Esophagus muscularis mucosa (tissue), 4 donors: ENCODE data around the gene HNRNPA1L2. TPM values are rescaled to one million over a fixed set of nuclear protein-coding genes. Genes with fewer than 3 reads are reported as not detected.

Experiments used
- DNase-seq: peaks from one replicate; pipeline ENCODE4 v3.0.0-alpha.2; 2017; ENCODE audit errors: extremely low spot score
- H3K27ac ChIP-seq, 4 donors: fragments of 200-600 bp; sonication (generic); replicated peaks in 1 of 4; 1 replicate in 3 of 4; 2 replicates in 1 of 4; pipeline ENCODE4 v1.5.1; 2016 to 2019; ENCODE audit warnings: mild to moderate bottlenecking in 1 of 4
- H3K27me3 ChIP-seq, 4 donors: fragments of 200-600 bp; sonication (generic); one replicate each; pipeline versions ENCODE4 v1.5.1 to v1.6.0; 2016 to 2019
- H3K36me3 ChIP-seq, 4 donors: fragments of 200-600 bp; sonication (generic); one replicate each; pipeline ENCODE4 v1.5.1; 2016 to 2019
- H3K4me1 ChIP-seq, 4 donors: fragments of 200-600 bp; sonication (generic); one replicate each; pipeline ENCODE4 v1.5.1; 2016 to 2019
- H3K4me3 ChIP-seq, 4 donors: fragments of 200-600 bp; sonication (generic); 1 replicate in 2 of 4; 2 replicates in 2 of 4; pipeline ENCODE4 v1.5.1; 2016 to 2019; ENCODE audit warnings: mild to moderate bottlenecking in 4 of 4, moderate library complexity in 1 of 4
- H3K9me3 ChIP-seq, 4 donors: fragments of 200-600 bp; sonication (generic); 1 replicate in 3 of 4; 2 replicates in 1 of 4; pipeline ENCODE4 v1.5.1; 2016 to 2019
- CTCF ChIP-seq, 3 experiments: fragments of 200-600 bp in 2 of 3; fragments of 450-650 bp in 1 of 3; sonication (generic) in 2 of 3; IDR thresholded peaks; one replicate each; pipeline ENCODE4 v1.5.1; 2017 to 2019; ENCODE audit warnings: antibody characterized with exemption in 3 of 3, mild to moderate bottlenecking in 2 of 3, moderate library complexity in 1 of 3
- EP300 ChIP-seq: sonication (generic); formaldehyde crosslinking; IDR thresholded peaks from one replicate; pipeline ENCODE4 v1.6.1; 2017; ENCODE audit warnings: antibody characterized with exemption
- POLR2A ChIP-seq: fragments of 450-650 bp; IDR thresholded peaks from one replicate; pipeline ENCODE4 v1.6.1; 2017; ENCODE audit warnings: antibody characterized with exemption, moderate library complexity, mild to moderate bottlenecking, low read depth
- POLR2AphosphoS5 ChIP-seq, 2 donors: sonication (generic); formaldehyde crosslinking; IDR thresholded peaks; one replicate each; pipeline ENCODE4 v1.6.1; 2017; ENCODE audit warnings: antibody characterized with exemption in 2 of 2
- WGBS: methylation state at CpG from one replicate; pipeline ENCODE4 v1.1.5; 2018; 5-methylcytosine and 5-hydroxymethylcytosine counted together
- intact Hi-C: fragments of 100-400 bp; cut with DNase I; formaldehyde crosslinking; loops from one replicate; pipeline ENCODE4 v1.15.1; 2023
- total RNA-seq, 4 donors: library from RNA; depleted of rRNA; stranded (reverse); fragments of >200 nt; gene quantifications; one replicate each; pipeline versions ENCODE4 v1.1.0 to v1.2.1, GENCODE V29; 2016

Gene HNRNPA1L2
- total RNA-seq, 4 donors from 2014 or later = 2.0 to 5.0 (median 3.8) TPM

DNA sequence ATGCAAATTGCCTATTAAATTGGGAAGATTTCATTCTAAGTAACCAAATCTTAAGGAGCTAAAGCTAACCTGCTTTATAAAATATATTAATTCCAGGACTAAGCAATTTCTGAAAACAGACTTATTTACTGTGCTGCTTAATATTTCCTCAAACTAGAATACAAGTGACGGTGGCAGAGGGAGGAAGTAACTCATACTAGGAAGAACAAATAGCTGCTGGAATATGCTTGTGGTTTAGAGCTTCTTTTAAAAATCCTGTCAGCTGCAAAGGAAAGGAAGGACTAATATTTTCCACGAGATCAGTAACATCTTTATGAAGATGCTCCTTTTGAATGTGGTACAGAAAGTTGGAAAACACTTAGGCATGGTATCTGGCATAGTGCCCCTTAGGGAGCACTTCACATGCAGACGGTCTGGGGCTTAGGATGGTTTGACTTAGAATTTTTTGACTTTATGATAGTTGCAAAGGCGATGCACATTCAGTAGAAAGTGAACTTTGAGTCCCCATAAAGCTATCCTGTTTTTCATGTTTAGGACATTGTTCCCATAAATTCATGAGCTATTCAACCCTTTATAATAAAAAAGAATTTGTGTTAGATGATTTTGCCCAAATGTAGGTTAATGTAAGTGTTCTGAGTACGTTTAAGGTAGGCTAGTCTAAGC, 3.4 kb upstream of the HNRNPA1L2 start:
- Histone ChIP-seq H3K27me3 (no peaks in the 10 kb centered on the region), H3K4me1 (no peaks in the 10 kb centered on the region), H3K36me3 (peaks cover 16 to 59% (median 35%) of the 10 kb centered on the region in 4 donors), H3K4me3 (no peak overlapping the region), H3K27ac (no peak overlapping the region), H3K9me3 (no peaks in the 10 kb centered on the region)
- no peak for DNase-seq
- intact Hi-C loops = no loop called here
- 82% methylated on average over 5 of the region's 5 CpGs for WGBS
- no peak for TF ChIP-seq POLR2AphosphoS5 (IDR thresholded peaks at IDR 0.05)
- TF ChIP-seq CTCF (IDR thresholded peaks at IDR 0.05) = no peak
- TF ChIP-seq POLR2A = no peak
- no peak for TF ChIP-seq EP300

DNA sequence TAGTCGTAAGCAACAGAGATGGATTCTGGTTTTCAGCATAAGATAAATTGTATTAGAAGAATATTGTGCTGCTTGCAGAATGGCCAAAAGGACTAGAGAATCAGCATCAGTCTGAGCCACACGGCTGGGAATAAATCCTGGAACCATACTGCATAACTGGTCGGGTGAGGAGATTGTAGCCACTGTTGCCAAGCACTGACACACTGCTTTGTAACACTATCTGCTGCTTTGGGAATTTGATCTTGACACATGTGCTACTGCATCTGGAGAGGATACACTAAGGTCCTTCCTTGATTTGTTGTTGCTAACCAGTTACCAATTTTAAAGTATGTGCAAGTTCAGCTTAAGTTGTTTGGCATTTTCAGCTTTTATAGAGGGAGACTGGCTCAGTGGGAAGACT, 1.9 kb downstream of the HNRNPA1L2 start:
- Histone ChIP-seq H3K4me3 (no peak overlapping the region), H3K27ac (no peak overlapping the region), H3K4me1 (no peaks in the 10 kb centered on the region), H3K27me3 (no peaks in the 10 kb centered on the region), H3K36me3 (peaks cover 0 to 43% (median 24%) of the 10 kb centered on the region in 4 donors), H3K9me3 (no peaks in the 10 kb centered on the region)
- 62% methylated on average over 3 of the region's 3 CpGs for WGBS
- intact Hi-C loops = no loop called here
- no peak for DNase-seq
- TF ChIP-seq EP300 = no peak

DNA sequence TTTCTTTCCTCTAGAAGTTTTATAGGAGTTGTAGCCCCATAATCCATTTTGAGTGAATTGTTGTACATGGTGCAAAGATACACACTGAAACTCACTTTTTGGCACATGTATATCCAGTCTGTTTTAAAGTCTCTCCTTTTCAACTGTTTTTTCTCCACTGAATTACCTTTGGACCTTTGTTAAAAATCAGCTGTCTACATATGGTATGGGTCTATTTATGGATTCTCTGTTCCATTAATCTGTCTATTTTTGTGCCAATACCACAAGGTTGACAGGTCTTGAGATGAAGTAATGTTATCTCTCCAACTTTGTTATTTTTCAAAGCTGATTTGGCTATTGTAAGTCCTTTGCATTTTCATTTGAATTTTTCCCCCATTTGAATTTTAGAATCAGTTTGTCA, 4.7 kb downstream of the HNRNPA1L2 start:
- H3K4me1 ChIP-seq = peaks cover 8 to 17% (median 14%) of the 10 kb centered on the region in 4 donors
- H3K27ac ChIP-seq = no peak overlapping the region
- H3K36me3 ChIP-seq = peaks cover 0 to 33% (median 18%) of the 10 kb centered on the region in 4 donors
- no peak for DNase-seq
- H3K4me3 ChIP-seq = no peak overlapping the region
- intact Hi-C loops = no loop called here
- H3K27me3 ChIP-seq = no peaks in the 10 kb centered on the region
- H3K9me3 ChIP-seq = no peaks in the 10 kb centered on the region
- TF ChIP-seq POLR2AphosphoS5 (IDR thresholded peaks at IDR 0.05) (no peak), POLR2A (no peak), EP300 (no peak), CTCF (IDR thresholded peaks at IDR 0.05) (no peak)

GRCh38 chr13:52650731-52651130, 8.5 kb downstream of the HNRNPA1L2 start:
- peak overlapping the region in 2 of 4 donors; percentile 79 to 87 for H3K4me3 ChIP-seq
- WGBS = 80% methylated on average over 6 of the region's 6 CpGs
- H3K27me3 ChIP-seq = no peaks in the 10 kb centered on the region
- DNase-seq = no peak
- TF ChIP-seq CTCF (IDR thresholded peaks at IDR 0.05) (no peak), EP300 (no peak), POLR2AphosphoS5 (IDR thresholded peaks at IDR 0.05) (no peak), POLR2A (no peak)
- H3K9me3 ChIP-seq = no peaks in the 10 kb centered on the region
- peaks cover 0 to 15% (median 5%) of the 10 kb centered on the region in 4 donors for H3K36me3 ChIP-seq
- intact Hi-C loops = loop anchor here (10.0 kb wide), 1 partner anchor 196 kb away; the partner anchor contains the start of genes CKAP2 and VPS36
- peaks cover 26 to 41% (median 39%) of the 10 kb centered on the region in 4 donors for H3K4me1 ChIP-seq
- no peak overlapping the region for H3K27ac ChIP-seq

GRCh38 chr13:52651897-52652195, 9.6 kb downstream of the HNRNPA1L2 start:
- TF ChIP-seq POLR2AphosphoS5 (IDR thresholded peaks at IDR 0.05) (peak in 1 of 2 donors; percentile 19), CTCF (IDR thresholded peaks at IDR 0.05) (no peak), POLR2A (no peak), EP300 (no peak)
- H3K27ac ChIP-seq = peak overlapping the region; percentile 94 to 96 (median 95)
- intact Hi-C loops = loop anchor here (10.0 kb wide), 1 partner anchor 197 kb away; the partner anchor contains the start of genes CKAP2 and VPS36
- DNase-seq = no peak
- H3K9me3 ChIP-seq = no peaks in the 10 kb centered on the region
- 0% methylated on average over 7 of the region's 7 CpGs for WGBS
- H3K4me3 ChIP-seq = peak overlapping the region; percentile 72 to 87 (median 81)
- peaks cover 27 to 48% (median 46%) of the 10 kb centered on the region in 4 donors for H3K4me1 ChIP-seq
- peaks cover 0 to 15% (median 5%) of the 10 kb centered on the region in 4 donors for H3K36me3 ChIP-seq
- H3K27me3 ChIP-seq = no peaks in the 10 kb centered on the region
